Spinal cord (tissue), 10 donors: Measurements from ENCODE around the gene HTRA3. TPM values are rescaled to one million over a fixed set of nuclear protein-coding genes. Genes with fewer than 3 reads are reported as not detected.

Experiments
- DNase-seq, 6 donors: peaks; one replicate each; pipeline versions ENCODE4 v3.0.0 to v3.0.0-alpha.2; 2013 to 2015; ENCODE audit warnings: low spot score in 6 of 6, low read depth in 4 of 6
- H3K27ac ChIP-seq: one replicate; pipeline ENCODE4 v1.5.1; 2013; ENCODE audit warnings: low read depth, low read length, control low read depth
- H3K27me3 ChIP-seq: one replicate; pipeline ENCODE4 v1.6.1; 2013; ENCODE audit warnings: low read length; ENCODE audit not compliant: control insufficient read depth, insufficient read depth
- H3K36me3 ChIP-seq: one replicate; pipeline ENCODE4 v1.6.1; 2013; ENCODE audit warnings: low read length; ENCODE audit not compliant: control insufficient read depth, insufficient read depth
- H3K4me1 ChIP-seq: one replicate; pipeline ENCODE4 v1.6.1; 2013; ENCODE audit warnings: low read length; ENCODE audit not compliant: control insufficient read depth, insufficient read depth
- H3K4me3 ChIP-seq: one replicate; pipeline ENCODE4 v1.5.1; 2013; ENCODE audit warnings: low read depth, low read length, control low read depth
- H3K9me3 ChIP-seq: one replicate; pipeline ENCODE4 v1.6.1; 2013; ENCODE audit warnings: low read length; ENCODE audit not compliant: control insufficient read depth, insufficient read depth
- WGBS: methylation state at CpG from one replicate; pipeline ENCODE4 v1.1.5; 2013; ENCODE audit warnings: missing lambda C conversion rate; ENCODE audit not compliant: insufficient coverage; 5-methylcytosine and 5-hydroxymethylcytosine counted together
- polyA plus RNA-seq, 2 donors: library from polyadenylated mRNA; unstranded; fragments of 120-200 nt; gene quantifications; one replicate each; pipeline ENCODE4 v1.2.1, GENCODE V29; 2013; ENCODE audit not compliant: insufficient read length in 2 of 2
- total RNA-seq, 2 donors: library from RNA; depleted of rRNA in 1 of 2; stranded (reverse); fragments of 120-200 nt in 1 of 2; fragments of >200 nt in 1 of 2; gene quantifications; one replicate each; pipeline versions ENCODE4 v1.2.3 to v1.2.4, GENCODE V29; 2013 to 2014
- donor health status: healthy.

Gene HTRA3
- total and polyA plus RNA-seq, 4 donors, result 8.7 to 23.4 (median 10.6) TPM

GRCh38 chr4:8227201-8227770 is 42.3 kb upstream of the HTRA3 start:
- Histone ChIP-seq H3K9me3 (no peaks in the 10 kb centered on the region), H3K36me3 (peaks cover 16% of the 10 kb centered on the region), H3K4me3 (no peak overlapping the region), H3K27ac (no peak overlapping the region), H3K4me1 (peaks cover 23% of the 10 kb centered on the region), H3K27me3 (no peaks in the 10 kb centered on the region)
- WGBS, result 90% methylated on average over 31 of the region's 31 CpGs
- no peak for DNase-seq

- Histone ChIP-seq H3K27me3 (no peaks in the 10 kb centered on the region), H3K9me3 (no peaks in the 10 kb centered on the region), H3K27ac (no peak overlapping the region), H3K4me3 (no peak overlapping the region), H3K4me1 (peaks cover 23% of the 10 kb centered on the region), H3K36me3 (peaks cover 16% of the 10 kb centered on the region)
- 91% methylated on average over 27 of the region's 27 CpGs for WGBS
- DNase-seq, result no peak
Observed at GRCh38 chr4:8227771-8228318, 41.7 kb upstream of the HTRA3 start.

GRCh38 chr4:8228319-8229250 is 41.0 kb upstream of the HTRA3 start:
- DNase-seq, result peak in 1 of 6 donors; percentile 40
- Histone ChIP-seq H3K27ac (no peak overlapping the region), H3K27me3 (no peaks in the 10 kb centered on the region), H3K4me3 (no peak overlapping the region), H3K36me3 (peaks cover 16% of the 10 kb centered on the region), H3K4me1 (peaks cover 23% of the 10 kb centered on the region), H3K9me3 (no peaks in the 10 kb centered on the region)
- 66% methylated on average over 39 of the region's 39 CpGs for WGBS

GRCh38 chr4:8229331-8229975 is 40.1 kb upstream of the HTRA3 start:
- Histone ChIP-seq H3K27me3 (no peaks in the 10 kb centered on the region), H3K36me3 (peaks cover 16% of the 10 kb centered on the region), H3K27ac (no peak overlapping the region), H3K4me1 (peaks cover 23% of the 10 kb centered on the region), H3K9me3 (no peaks in the 10 kb centered on the region), H3K4me3 (no peak overlapping the region)
- 93% methylated on average over 10 of the region's 17 CpGs for WGBS
- no peak for DNase-seq

- 98% methylated on average over 8 of the region's 11 CpGs for WGBS
- H3K4me3 ChIP-seq, result no peak overlapping the region
Observed at GRCh38 chr4:8230033-8230432, 39.5 kb upstream of the HTRA3 start.

GRCh38 chr4:8230891-8231290 is 38.7 kb upstream of the HTRA3 start:
- WGBS, result 85% methylated on average over 9 of the region's 10 CpGs
- H3K27ac ChIP-seq, result no peak overlapping the region
- H3K27me3 ChIP-seq, result no peaks in the 10 kb centered on the region
- DNase-seq, result no peak
- H3K9me3 ChIP-seq, result no peaks in the 10 kb centered on the region
- H3K4me3 ChIP-seq, result no peak overlapping the region
- H3K36me3 ChIP-seq, result peaks cover 16% of the 10 kb centered on the region
- H3K4me1 ChIP-seq, result peaks cover 19% of the 10 kb centered on the region

More at GRCh38 chr4:8230033-8230432, 39.5 kb upstream of the HTRA3 start:
- H3K27ac ChIP-seq, result no peak overlapping the region
- H3K27me3 ChIP-seq, result no peaks in the 10 kb centered on the region
- peaks cover 23% of the 10 kb centered on the region for H3K4me1 ChIP-seq
- no peaks in the 10 kb centered on the region for H3K9me3 ChIP-seq
- peaks cover 15% of the 10 kb centered on the region for H3K36me3 ChIP-seq
- no peak for DNase-seq

- no peak for DNase-seq
- 81% methylated on average over 21 of the region's 21 CpGs for WGBS
- no peak overlapping the region for H3K27ac ChIP-seq
- H3K4me3 ChIP-seq, result no peak overlapping the region
- no peaks in the 10 kb centered on the region for H3K9me3 ChIP-seq
- peaks cover 16% of the 10 kb centered on the region for H3K36me3 ChIP-seq
- H3K27me3 ChIP-seq, result no peaks in the 10 kb centered on the region
- H3K4me1 ChIP-seq, result peaks cover 14% of the 10 kb centered on the region
Observed at GRCh38 chr4:8231551-8232049, 38.0 kb upstream of the HTRA3 start.

- DNase-seq, result no peak
- no peaks in the 10 kb centered on the region for H3K9me3 ChIP-seq
- H3K27ac ChIP-seq, result no peak overlapping the region
- peaks cover 11% of the 10 kb centered on the region for H3K4me1 ChIP-seq
- no peaks in the 10 kb centered on the region for H3K27me3 ChIP-seq
- WGBS, result 97% methylated on average over 11 of the region's 11 CpGs
- no peak overlapping the region for H3K4me3 ChIP-seq
- H3K36me3 ChIP-seq, result peaks cover 17% of the 10 kb centered on the region
Observed at GRCh38 chr4:8232748-8233147, 36.8 kb upstream of the HTRA3 start.

- Histone ChIP-seq H3K27ac (no peak overlapping the region), H3K4me1 (peaks cover 2% of the 10 kb centered on the region), H3K9me3 (no peaks in the 10 kb centered on the region), H3K27me3 (no peaks in the 10 kb centered on the region), H3K36me3 (peaks cover 9% of the 10 kb centered on the region), H3K4me3 (no peak overlapping the region)
- WGBS, result 98% methylated on average over 4 of the region's 4 CpGs
- no peak for DNase-seq
Observed at GRCh38 chr4:8233672-8234484, 35.7 kb upstream of the HTRA3 start.
